PFSK-1 (cell line): ENCODE measurements around the gene SCAMP2.
A peak's percentile ranks its signal among the peaks of the same experiment; 100 is the strongest.

ENCODE experiments used
- POLR2AphosphoS5 ChIP-seq: IDR thresholded peaks from 2 replicates; pipeline ENCODE4 v1.6.1; 2012; ENCODE audit warnings: low read depth, mild to moderate bottlenecking, control low read depth, low read length, moderate library complexity
- SIN3A ChIP-seq: IDR thresholded peaks from 2 replicates; pipeline ENCODE4 v1.6.1; 2012; ENCODE audit warnings: mild to moderate bottlenecking, low read length, moderate library complexity, borderline replicate concordance; ENCODE audit not compliant: insufficient read depth
- TAF1 ChIP-seq: IDR thresholded peaks from 2 replicates; pipeline ENCODE4 v1.6.1; 2012; ENCODE audit warnings: low read length, control low read depth, borderline replicate concordance; ENCODE audit not compliant: insufficient read depth
- TF ChIP-seq, protein P1 (sequence below), 2 experiments: IDR thresholded peaks; 2 replicates each; pipeline versions ENCODE4 v1.6.1 to v1.8.0; 2011 to 2012; ENCODE audit warnings: low read depth in 2 of 2, low read length in 2 of 2, control low read depth in 1 of 2, inconsistent platforms in 1 of 2, mild to moderate bottlenecking in 1 of 2, moderate library complexity in 1 of 2; ENCODE audit not compliant: insufficient read depth in 1 of 2

DNA sequence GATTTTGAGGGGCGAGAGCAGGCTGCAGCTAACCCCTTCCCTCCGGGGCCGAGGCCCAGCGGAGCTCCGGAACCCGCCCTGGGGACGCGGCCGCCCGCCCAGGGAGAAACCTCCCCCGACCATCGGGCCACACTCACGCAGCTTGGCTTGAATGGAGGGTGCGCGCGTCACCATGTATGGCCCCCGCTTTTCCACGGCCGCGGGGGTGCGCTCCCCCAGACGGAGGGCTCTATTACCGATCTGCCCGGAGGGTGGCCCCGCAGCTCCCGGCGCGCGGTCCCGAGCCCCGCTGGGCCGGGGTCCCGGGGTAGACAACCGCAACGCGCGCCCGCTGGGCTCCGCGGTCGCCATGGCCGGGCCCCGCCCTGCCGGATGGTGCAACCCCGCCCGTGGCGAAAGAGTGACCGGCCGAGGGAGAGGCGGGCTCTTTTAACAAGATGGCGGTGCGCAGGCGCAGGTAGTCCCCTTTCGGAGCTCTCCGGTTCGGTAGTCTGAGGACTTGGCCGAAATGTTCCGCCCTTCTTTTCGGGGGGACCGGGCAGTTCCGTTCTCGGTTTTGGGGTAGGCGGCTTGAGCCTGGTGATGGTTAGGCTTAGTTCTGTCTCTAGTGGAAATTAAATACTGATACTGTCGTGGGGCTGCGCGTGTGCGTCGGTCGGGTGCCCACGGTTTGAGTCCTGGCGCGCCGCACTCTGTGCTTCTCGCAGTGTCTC, 33.4 kb upstream of the SCAMP2 start, which contains the start of gene FAM219B:
- TF ChIP-seq, protein P1, sequence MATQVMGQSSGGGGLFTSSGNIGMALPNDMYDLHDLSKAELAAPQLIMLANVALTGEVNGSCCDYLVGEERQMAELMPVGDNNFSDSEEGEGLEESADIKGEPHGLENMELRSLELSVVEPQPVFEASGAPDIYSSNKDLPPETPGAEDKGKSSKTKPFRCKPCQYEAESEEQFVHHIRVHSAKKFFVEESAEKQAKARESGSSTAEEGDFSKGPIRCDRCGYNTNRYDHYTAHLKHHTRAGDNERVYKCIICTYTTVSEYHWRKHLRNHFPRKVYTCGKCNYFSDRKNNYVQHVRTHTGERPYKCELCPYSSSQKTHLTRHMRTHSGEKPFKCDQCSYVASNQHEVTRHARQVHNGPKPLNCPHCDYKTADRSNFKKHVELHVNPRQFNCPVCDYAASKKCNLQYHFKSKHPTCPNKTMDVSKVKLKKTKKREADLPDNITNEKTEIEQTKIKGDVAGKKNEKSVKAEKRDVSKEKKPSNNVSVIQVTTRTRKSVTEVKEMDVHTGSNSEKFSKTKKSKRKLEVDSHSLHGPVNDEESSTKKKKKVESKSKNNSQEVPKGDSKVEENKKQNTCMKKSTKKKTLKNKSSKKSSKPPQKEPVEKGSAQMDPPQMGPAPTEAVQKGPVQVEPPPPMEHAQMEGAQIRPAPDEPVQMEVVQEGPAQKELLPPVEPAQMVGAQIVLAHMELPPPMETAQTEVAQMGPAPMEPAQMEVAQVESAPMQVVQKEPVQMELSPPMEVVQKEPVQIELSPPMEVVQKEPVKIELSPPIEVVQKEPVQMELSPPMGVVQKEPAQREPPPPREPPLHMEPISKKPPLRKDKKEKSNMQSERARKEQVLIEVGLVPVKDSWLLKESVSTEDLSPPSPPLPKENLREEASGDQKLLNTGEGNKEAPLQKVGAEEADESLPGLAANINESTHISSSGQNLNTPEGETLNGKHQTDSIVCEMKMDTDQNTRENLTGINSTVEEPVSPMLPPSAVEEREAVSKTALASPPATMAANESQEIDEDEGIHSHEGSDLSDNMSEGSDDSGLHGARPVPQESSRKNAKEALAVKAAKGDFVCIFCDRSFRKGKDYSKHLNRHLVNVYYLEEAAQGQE (IDR thresholded peaks at IDR 0.05; ENCODE audit: insufficient read depth in 1 of 2, low read depth in 2 of 2, low read length in 2 of 2) = peak; percentile 38 to 71; a peak in 3 of 4 replicates
- TF ChIP-seq POLR2AphosphoS5 = peak; percentile 89
- peak; percentile 93 for TF ChIP-seq TAF1
- no peak for TF ChIP-seq SIN3A
